ENCODE data around the gene CALN1.

DNA sequence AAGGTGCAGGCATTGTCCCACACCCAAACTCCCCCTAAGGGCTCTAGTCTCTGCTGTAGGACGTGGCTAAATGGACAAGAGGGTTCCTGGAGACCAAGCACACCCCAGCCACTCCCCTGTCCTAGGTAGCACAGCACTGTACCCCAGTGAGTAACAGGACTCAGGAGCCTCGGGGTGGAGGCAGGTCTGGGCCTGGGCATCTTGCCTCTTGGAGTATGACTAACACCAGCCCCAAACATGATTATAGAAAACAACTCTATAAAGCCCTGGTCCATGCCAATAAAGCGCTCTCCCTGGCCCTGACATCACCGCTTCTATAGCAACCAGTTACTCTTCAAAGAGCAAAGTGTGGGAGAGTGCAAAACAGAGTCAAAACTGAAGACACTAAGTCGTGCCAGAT is 195.0 kb downstream of the CALN1 start:
- TF ChIP-seq EZH2 (IDR thresholded peaks at IDR 0.05; ENCODE audit: insufficient read depth, low read length) (no peak), CTCF (IDR thresholded peaks at IDR 0.05; ENCODE audit: insufficient read depth, low read depth, low read length) (no peak)

All from astrocyte (in vitro differentiated cells and primary cell).